ENCODE results near the gene GAS2.

The GAS2 gene

DNA sequence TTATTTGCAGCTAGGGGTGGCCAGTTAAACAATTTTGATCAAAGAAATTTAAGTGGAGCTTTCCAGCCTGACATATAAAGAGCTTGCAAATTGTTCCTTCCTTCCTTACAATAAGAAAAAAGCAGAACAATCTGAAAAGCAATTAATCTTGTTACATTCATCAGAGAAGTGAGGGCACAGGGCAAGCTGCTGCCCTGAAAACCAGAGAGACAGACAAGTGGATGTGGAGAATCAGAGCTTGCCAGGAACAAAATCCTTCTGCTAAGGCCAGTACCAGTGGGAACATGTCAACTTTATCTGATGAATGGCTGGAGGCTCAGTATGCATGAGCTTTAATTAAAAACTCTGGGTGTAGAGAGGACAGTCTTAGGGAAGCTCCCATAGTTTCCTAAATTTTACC is 185.1 kb downstream of the GAS2 start:
- H3K4me2 ChIP-seq (ENCODE audit: low read depth, low read length, poor library complexity, severe bottlenecking): no peak overlapping the region
- H3K36me3 ChIP-seq (ENCODE audit: low read length): no peaks in the 10 kb centered on the region
- H3F3A ChIP-seq (ENCODE audit: insufficient read depth): no peaks in the 10 kb centered on the region
- H2AFZ ChIP-seq (ENCODE audit: low read depth, low read length, severe bottlenecking): no peak overlapping the region
- no peak overlapping the region for H3K4me3 ChIP-seq (ENCODE audit: insufficient read depth, low read length, poor library complexity, severe bottlenecking)
- H3K27ac ChIP-seq (ENCODE audit: low read depth, low read length): no peak overlapping the region
- H3K9ac ChIP-seq (ENCODE audit: low read length): no peak overlapping the region
- H3K27me3 ChIP-seq (ENCODE audit: low read length): no peaks in the 10 kb centered on the region
- H3K9me2 ChIP-seq (replicated peaks; ENCODE audit: insufficient read depth, low read length): no peaks in the 10 kb centered on the region
- no peak for TF ChIP-seq EZH2phosphoT487 (conservative IDR thresholded peaks at IDR 0.05; ENCODE audit: low read length)
- TF ChIP-seq, protein P1, sequence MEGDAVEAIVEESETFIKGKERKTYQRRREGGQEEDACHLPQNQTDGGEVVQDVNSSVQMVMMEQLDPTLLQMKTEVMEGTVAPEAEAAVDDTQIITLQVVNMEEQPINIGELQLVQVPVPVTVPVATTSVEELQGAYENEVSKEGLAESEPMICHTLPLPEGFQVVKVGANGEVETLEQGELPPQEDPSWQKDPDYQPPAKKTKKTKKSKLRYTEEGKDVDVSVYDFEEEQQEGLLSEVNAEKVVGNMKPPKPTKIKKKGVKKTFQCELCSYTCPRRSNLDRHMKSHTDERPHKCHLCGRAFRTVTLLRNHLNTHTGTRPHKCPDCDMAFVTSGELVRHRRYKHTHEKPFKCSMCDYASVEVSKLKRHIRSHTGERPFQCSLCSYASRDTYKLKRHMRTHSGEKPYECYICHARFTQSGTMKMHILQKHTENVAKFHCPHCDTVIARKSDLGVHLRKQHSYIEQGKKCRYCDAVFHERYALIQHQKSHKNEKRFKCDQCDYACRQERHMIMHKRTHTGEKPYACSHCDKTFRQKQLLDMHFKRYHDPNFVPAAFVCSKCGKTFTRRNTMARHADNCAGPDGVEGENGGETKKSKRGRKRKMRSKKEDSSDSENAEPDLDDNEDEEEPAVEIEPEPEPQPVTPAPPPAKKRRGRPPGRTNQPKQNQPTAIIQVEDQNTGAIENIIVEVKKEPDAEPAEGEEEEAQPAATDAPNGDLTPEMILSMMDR (IDR thresholded peaks at IDR 0.05; ENCODE audit: insufficient read depth, low read length, poor library complexity, severe bottlenecking): no peak
- no peaks in the 10 kb centered on the region for H4K20me1 ChIP-seq (ENCODE audit: low read depth, low read length)
- no peaks in the 10 kb centered on the region for H3K9me3 ChIP-seq (ENCODE audit: insufficient read depth, low read length)
- no peaks in the 10 kb centered on the region for H3K79me2 ChIP-seq (ENCODE audit: insufficient read depth, low read length)

DNA sequence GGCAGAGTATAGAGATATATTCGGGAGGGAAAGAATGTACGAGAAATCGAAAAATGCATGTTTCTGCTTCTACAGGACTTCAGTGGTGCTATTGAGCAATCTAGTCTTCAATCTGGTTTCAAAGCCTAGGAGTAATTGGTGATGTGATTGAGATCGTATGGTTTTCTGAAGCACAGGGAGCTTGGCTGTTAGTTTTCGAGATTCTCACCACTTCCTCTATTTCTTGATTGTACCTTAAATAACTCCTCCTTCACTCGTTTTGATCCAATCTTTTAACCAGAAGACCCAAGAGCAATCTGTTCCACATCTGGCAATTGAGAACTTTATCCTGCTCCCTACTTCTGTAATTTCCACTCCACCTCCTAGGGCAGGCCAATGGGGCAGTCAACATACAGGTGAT is 193.3 kb downstream of the GAS2 start:
- Histone ChIP-seq H3K27me3 (ENCODE audit: low read length) (no peaks in the 10 kb centered on the region), H3K36me3 (ENCODE audit: low read length) (no peaks in the 10 kb centered on the region), H4K20me1 (ENCODE audit: low read depth, low read length) (no peaks in the 10 kb centered on the region), H2AFZ (ENCODE audit: low read depth, low read length, severe bottlenecking) (no peak overlapping the region), H3K4me3 (ENCODE audit: insufficient read depth, low read length, poor library complexity, severe bottlenecking) (no peak overlapping the region), H3K9me3 (ENCODE audit: insufficient read depth, low read length) (no peaks in the 10 kb centered on the region), H3F3A (ENCODE audit: insufficient read depth) (no peaks in the 10 kb centered on the region), H3K4me2 (ENCODE audit: low read depth, low read length, poor library complexity, severe bottlenecking) (no peak overlapping the region), H3K27ac (ENCODE audit: low read depth, low read length) (no peak overlapping the region), H3K9me2 (replicated peaks; ENCODE audit: insufficient read depth, low read length) (no peaks in the 10 kb centered on the region), H3K9ac (ENCODE audit: low read length) (no peak overlapping the region), H3K79me2 (ENCODE audit: insufficient read depth, low read length) (no peaks in the 10 kb centered on the region)
- TF ChIP-seq, protein P1 (IDR thresholded peaks at IDR 0.05; ENCODE audit: insufficient read depth, low read length, poor library complexity, severe bottlenecking): no peak
- TF ChIP-seq EZH2phosphoT487 (conservative IDR thresholded peaks at IDR 0.05; ENCODE audit: low read length): no peak

DNA sequence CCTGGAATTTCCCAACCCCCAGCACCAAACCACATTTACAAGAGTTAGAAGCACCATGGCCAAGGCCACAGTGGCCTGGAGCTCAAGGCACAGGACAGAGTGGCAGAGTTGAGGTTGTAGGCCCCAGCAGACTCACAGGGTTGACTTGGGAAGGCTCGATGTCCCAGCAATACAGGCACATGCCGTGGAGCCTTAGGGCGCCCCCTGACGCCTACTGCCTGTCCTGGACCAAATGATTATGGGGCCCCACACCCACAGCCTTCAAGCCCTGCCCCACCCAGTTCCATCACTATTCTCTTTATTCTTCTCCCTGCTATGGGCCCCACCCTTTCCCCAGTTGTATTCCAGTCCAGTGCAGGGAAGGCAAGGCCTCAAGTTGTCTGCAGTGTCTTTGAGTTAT is 193.8 kb downstream of the GAS2 start, which contains the start of gene CCDC179:
TSS of gene CCDC179 (minus strand) at position 234 of the 400 bp plus-strand sequence. CDS start at position 181, 53 bp downstream.
- no peaks in the 10 kb centered on the region for H3F3A ChIP-seq (ENCODE audit: insufficient read depth)

More for the DNA sequence above, 193.8 kb downstream of the GAS2 start, which contains the start of gene CCDC179:
- Histone ChIP-seq H3K36me3 (ENCODE audit: low read length) (no peaks in the 10 kb centered on the region), H3K4me2 (ENCODE audit: low read depth, low read length, poor library complexity, severe bottlenecking) (no peak within 1 kb of the TSS), H3K9me3 (ENCODE audit: insufficient read depth, low read length) (no peaks in the 10 kb centered on the region), H3K79me2 (ENCODE audit: insufficient read depth, low read length) (no peaks in the 10 kb centered on the region), H3K27ac (ENCODE audit: low read depth, low read length) (no peak within 1 kb of the TSS), H2AFZ (ENCODE audit: low read depth, low read length, severe bottlenecking) (no peak within 1 kb of the TSS), H3K4me3 (ENCODE audit: insufficient read depth, low read length, poor library complexity, severe bottlenecking) (no peak within 1 kb of the TSS), H3K27me3 (ENCODE audit: low read length) (no peaks in the 10 kb centered on the region), H4K20me1 (ENCODE audit: low read depth, low read length) (no peaks in the 10 kb centered on the region), H3K9me2 (replicated peaks; ENCODE audit: insufficient read depth, low read length) (no peaks in the 10 kb centered on the region), H3K9ac (ENCODE audit: low read length) (no peak within 1 kb of the TSS)
- no peak for TF ChIP-seq EZH2phosphoT487 (conservative IDR thresholded peaks at IDR 0.05; ENCODE audit: low read length)
- TF ChIP-seq, protein P1 (IDR thresholded peaks at IDR 0.05; ENCODE audit: insufficient read depth, low read length, poor library complexity, severe bottlenecking): no peak
